ENCODE results near the gene CCND2. TPM values are rescaled to one million over a fixed set of nuclear protein-coding genes. Genes with fewer than 3 reads are reported as not detected.

CCND2 gene
- total RNA-seq, 3 donors from 2014 or later = 43.3 to 72.8 (median 53.7) TPM

- intact Hi-C loops (cut with DNase I; ENCODE audit: low total_unique reads) = no loop called here
- Histone ChIP-seq H3K36me3 (no peaks in the 10 kb centered on the region), H3K9me3 (no peaks in the 10 kb centered on the region), H3K27me3 (no peaks in the 10 kb centered on the region), H3K4me3 (no peak overlapping the region), H3K27ac (no peak overlapping the region), H3K4me1 (peaks cover 0 to 3% of the 10 kb centered on the region in 2 donors)
- TF ChIP-seq CTCF (IDR thresholded peaks at IDR 0.05) (no peak), POLR2AphosphoS5 (IDR thresholded peaks at IDR 0.05) (no peak), POLR2A (IDR thresholded peaks at IDR 0.05) (no peak)
- DNase-seq (ENCODE audit: low spot score in 2 of 2) = no peak
Observed at GRCh38 chr12:4303750-4304149, 30.2 kb downstream of the CCND2 start.

- peak; percentile 85 to 92 for DNase-seq (ENCODE audit: low spot score in 2 of 2)
- intact Hi-C loops (cut with DNase I; ENCODE audit: low total_unique reads) = no loop called here
- H3K9me3 ChIP-seq = no peaks in the 10 kb centered on the region
- peak overlapping the region in 2 of 3 donors; percentile 22 to 53 for H3K4me3 ChIP-seq
- H3K27me3 ChIP-seq = no peaks in the 10 kb centered on the region
- peak; percentile 58 to 76 (median 74) for TF ChIP-seq CTCF (IDR thresholded peaks at IDR 0.05)
- no peak for TF ChIP-seq POLR2A (IDR thresholded peaks at IDR 0.05)
- peak in 2 of 3 donors; percentile 19 to 37 for TF ChIP-seq POLR2AphosphoS5 (IDR thresholded peaks at IDR 0.05)
- peak overlapping the region; percentile 60 to 76 for H3K27ac ChIP-seq
- H3K36me3 ChIP-seq = no peaks in the 10 kb centered on the region
- H3K4me1 ChIP-seq = peaks cover 0 to 3% of the 10 kb centered on the region in 2 donors
Observed at GRCh38 chr12:4307593-4308333, 34.2 kb downstream of the CCND2 start.

- TF ChIP-seq CTCF (IDR thresholded peaks at IDR 0.05) = no peak
- no peak for TF ChIP-seq POLR2A (IDR thresholded peaks at IDR 0.05)
- TF ChIP-seq POLR2AphosphoS5 (IDR thresholded peaks at IDR 0.05) = no peak
- Histone ChIP-seq H3K27ac (peak overlapping the region; percentile 60 to 76), H3K9me3 (no peaks in the 10 kb centered on the region), H3K27me3 (no peaks in the 10 kb centered on the region), H3K36me3 (no peaks in the 10 kb centered on the region), H3K4me1 (peaks cover 0 to 3% of the 10 kb centered on the region in 2 donors), H3K4me3 (peak overlapping the region in 2 of 3 donors; percentile 22 to 53)
- DNase-seq (ENCODE audit: low spot score in 2 of 2) = no peak
- intact Hi-C loops (cut with DNase I; ENCODE audit: low total_unique reads) = no loop called here
Observed at GRCh38 chr12:4308334-4308950, 34.9 kb downstream of the CCND2 start.

GRCh38 chr12:4311776-4312175 is 38.2 kb downstream of the CCND2 start:
- TF ChIP-seq POLR2AphosphoS5 (IDR thresholded peaks at IDR 0.05) = no peak
- DNase-seq (ENCODE audit: low spot score in 2 of 2) = no peak
- intact Hi-C loops (cut with DNase I; ENCODE audit: low total_unique reads) = no loop called here
- no peak overlapping the region for H3K27ac ChIP-seq
- H3K9me3 ChIP-seq = no peaks in the 10 kb centered on the region
- no peaks in the 10 kb centered on the region for H3K27me3 ChIP-seq
- H3K4me1 ChIP-seq = peaks cover 0 to 3% of the 10 kb centered on the region in 2 donors
- no peaks in the 10 kb centered on the region for H3K36me3 ChIP-seq
- no peak overlapping the region for H3K4me3 ChIP-seq

- no peak for DNase-seq (ENCODE audit: low spot score in 2 of 2)
- H3K4me3 ChIP-seq = no peak overlapping the region
- no peaks in the 10 kb centered on the region for H3K9me3 ChIP-seq
- H3K4me1 ChIP-seq = peaks cover 0 to 3% of the 10 kb centered on the region in 2 donors
- H3K27me3 ChIP-seq = no peaks in the 10 kb centered on the region
- intact Hi-C loops (cut with DNase I; ENCODE audit: low total_unique reads) = no loop called here
- no peak for TF ChIP-seq POLR2AphosphoS5 (IDR thresholded peaks at IDR 0.05)
- no peak for TF ChIP-seq CTCF (IDR thresholded peaks at IDR 0.05)
- no peak for TF ChIP-seq POLR2A (IDR thresholded peaks at IDR 0.05)
- no peak overlapping the region for H3K27ac ChIP-seq
- H3K36me3 ChIP-seq = no peaks in the 10 kb centered on the region
Observed at GRCh38 chr12:4312251-4312650, 38.7 kb downstream of the CCND2 start.

All from breast epithelium (tissue), 4 donors.